Upper lobe of left lung (tissue), 4 donors: ENCODE results near the gene MVP.

Source experiments
- POLR2A ChIP-seq, 4 donors: fragments of 450-650 bp; IDR thresholded peaks; one replicate each; pipeline ENCODE4 v1.5.1; 2016 to 2017; ENCODE audit warnings: antibody characterized with exemption in 4 of 4, mild to moderate bottlenecking in 2 of 4
- POLR2AphosphoS5 ChIP-seq, 2 donors: sonication (generic); formaldehyde crosslinking; IDR thresholded peaks; one replicate each; pipeline ENCODE4 v1.5.1; 2017; ENCODE audit warnings: antibody characterized with exemption in 2 of 2
- TF ChIP-seq, protein P1 (sequence below), 6 experiments: fragments of 450-650 bp in 4 of 6; fragments of 200-600 bp in 2 of 6; sonication (generic) in 2 of 6; IDR thresholded peaks; one replicate each; pipeline ENCODE4 v1.5.1; 2016 to 2019; ENCODE audit warnings: antibody characterized with exemption in 6 of 6

DNA sequence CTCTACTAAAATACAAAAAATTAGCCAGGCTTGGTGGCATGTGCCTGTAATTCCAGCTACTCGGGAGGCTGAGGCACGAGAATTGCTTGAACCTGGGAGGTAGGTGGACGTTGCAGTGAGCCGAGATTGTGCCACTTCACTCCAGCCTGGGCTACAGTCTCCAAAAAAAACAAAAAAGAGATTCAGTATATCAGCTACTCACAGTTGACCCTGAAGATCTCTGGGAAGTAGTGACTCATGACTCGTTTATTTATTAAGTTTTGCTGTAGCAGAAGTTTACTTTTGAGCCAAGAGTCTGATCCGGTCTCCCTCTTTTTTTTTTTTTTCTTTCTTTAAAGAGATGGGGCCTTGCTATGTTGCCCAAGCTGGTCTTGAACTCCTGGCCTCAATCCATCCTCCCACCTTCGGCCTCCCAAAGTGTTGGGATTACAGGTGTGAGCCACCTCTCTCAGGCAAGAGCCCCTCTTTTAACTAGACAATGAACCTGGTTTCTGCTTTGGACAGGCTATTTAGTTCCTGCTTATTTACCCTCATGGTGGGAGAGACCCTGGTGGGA, 4.4 kb downstream of the MVP start:
- TF ChIP-seq, protein P1, sequence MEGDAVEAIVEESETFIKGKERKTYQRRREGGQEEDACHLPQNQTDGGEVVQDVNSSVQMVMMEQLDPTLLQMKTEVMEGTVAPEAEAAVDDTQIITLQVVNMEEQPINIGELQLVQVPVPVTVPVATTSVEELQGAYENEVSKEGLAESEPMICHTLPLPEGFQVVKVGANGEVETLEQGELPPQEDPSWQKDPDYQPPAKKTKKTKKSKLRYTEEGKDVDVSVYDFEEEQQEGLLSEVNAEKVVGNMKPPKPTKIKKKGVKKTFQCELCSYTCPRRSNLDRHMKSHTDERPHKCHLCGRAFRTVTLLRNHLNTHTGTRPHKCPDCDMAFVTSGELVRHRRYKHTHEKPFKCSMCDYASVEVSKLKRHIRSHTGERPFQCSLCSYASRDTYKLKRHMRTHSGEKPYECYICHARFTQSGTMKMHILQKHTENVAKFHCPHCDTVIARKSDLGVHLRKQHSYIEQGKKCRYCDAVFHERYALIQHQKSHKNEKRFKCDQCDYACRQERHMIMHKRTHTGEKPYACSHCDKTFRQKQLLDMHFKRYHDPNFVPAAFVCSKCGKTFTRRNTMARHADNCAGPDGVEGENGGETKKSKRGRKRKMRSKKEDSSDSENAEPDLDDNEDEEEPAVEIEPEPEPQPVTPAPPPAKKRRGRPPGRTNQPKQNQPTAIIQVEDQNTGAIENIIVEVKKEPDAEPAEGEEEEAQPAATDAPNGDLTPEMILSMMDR (IDR thresholded peaks at IDR 0.05) = no peak
- TF ChIP-seq POLR2AphosphoS5 (IDR thresholded peaks at IDR 0.05) = no peak
- no peak for TF ChIP-seq POLR2A (IDR thresholded peaks at IDR 0.05)
